Activated CD8-positive, alpha-beta T cell treated with anti-CD3 and anti-CD28 coated beads for 36 hours (primary cell): ENCODE measurements around the gene CTBP1. TPM values are rescaled to one million over a fixed set of nuclear protein-coding genes. Genes with fewer than 3 reads are reported as not detected.

Experiments
- ATAC-seq: fragments of 200-7000 bp; cut with Tn5 transposase; one replicate; pipeline ENCODE4 v1.10.0; 2021; ENCODE audit warnings: mild to moderate bottlenecking, moderate library complexity
- CTCF ChIA-PET: fragments of 350-600 bp; sonication (Branson Sonifier 250); formaldehyde crosslinking; loops from one replicate; lab custom pipeline; 2021; ENCODE audit warnings: antibody characterized with exemption; lab: Charles Lee
- POLR2A ChIA-PET: fragments of 350-600 bp; sonication (Branson Sonifier 250); formaldehyde crosslinking; loops from one replicate; lab custom pipeline; 2021; ENCODE audit warnings: antibody characterized with exemption; lab: Charles Lee
- DNase-seq: peaks from one replicate; pipeline ENCODE4 v3.0.0-alpha.2; 2020
- H3K27ac Mint-ChIP-seq: one replicate; pipeline ENCODE4 v1.8.0; 2021; ENCODE audit warnings: mild to moderate bottlenecking, mixed read lengths
- H3K27me3 Mint-ChIP-seq: one replicate; pipeline ENCODE4 v1.8.0; 2021; ENCODE audit warnings: mixed read lengths
- H3K36me3 Mint-ChIP-seq: one replicate; pipeline ENCODE4 v1.8.0; 2021; ENCODE audit warnings: low read depth, mixed read lengths
- H3K4me1 Mint-ChIP-seq: one replicate; pipeline ENCODE4 v1.8.0; 2021; ENCODE audit warnings: low read depth, mixed read lengths
- H3K4me3 Mint-ChIP-seq: one replicate; pipeline ENCODE4 v1.8.0; 2021; ENCODE audit warnings: mild to moderate bottlenecking, moderate library complexity, mixed read lengths
- H3K9me3 Mint-ChIP-seq: one replicate; pipeline ENCODE4 v1.8.0; 2021; ENCODE audit warnings: mixed read lengths
- intact Hi-C: fragments of 100-400 bp; cut with micrococcal nuclease; formaldehyde crosslinking; loops from one replicate; pipeline ENCODE4 v1.10.0; 2022
- total RNA-seq, 2 experiments: library from RNA; stranded (reverse); gene quantifications; one replicate each; pipeline ENCODE4 v1.2.3, GENCODE V29; 2021
- TF ChIP-seq, protein P1 (sequence below): fragments of 200-600 bp; IDR thresholded peaks from one replicate; pipeline ENCODE4 v1.8.0; 2022; ENCODE audit warnings: antibody characterized with exemption, mild to moderate bottlenecking

The CTBP1 gene
- total RNA-seq, 2 experiments from 2014 or later = 136 TPM

GRCh38 chr4:1195109-1195671 is 53.7 kb downstream of the CTBP1 start:
- H3K4me1 Mint-ChIP-seq = peaks cover 8% of the 10 kb centered on the region
- CTCF ChIA-PET = no interaction called here
- intact Hi-C loops = no loop called here

DNA sequence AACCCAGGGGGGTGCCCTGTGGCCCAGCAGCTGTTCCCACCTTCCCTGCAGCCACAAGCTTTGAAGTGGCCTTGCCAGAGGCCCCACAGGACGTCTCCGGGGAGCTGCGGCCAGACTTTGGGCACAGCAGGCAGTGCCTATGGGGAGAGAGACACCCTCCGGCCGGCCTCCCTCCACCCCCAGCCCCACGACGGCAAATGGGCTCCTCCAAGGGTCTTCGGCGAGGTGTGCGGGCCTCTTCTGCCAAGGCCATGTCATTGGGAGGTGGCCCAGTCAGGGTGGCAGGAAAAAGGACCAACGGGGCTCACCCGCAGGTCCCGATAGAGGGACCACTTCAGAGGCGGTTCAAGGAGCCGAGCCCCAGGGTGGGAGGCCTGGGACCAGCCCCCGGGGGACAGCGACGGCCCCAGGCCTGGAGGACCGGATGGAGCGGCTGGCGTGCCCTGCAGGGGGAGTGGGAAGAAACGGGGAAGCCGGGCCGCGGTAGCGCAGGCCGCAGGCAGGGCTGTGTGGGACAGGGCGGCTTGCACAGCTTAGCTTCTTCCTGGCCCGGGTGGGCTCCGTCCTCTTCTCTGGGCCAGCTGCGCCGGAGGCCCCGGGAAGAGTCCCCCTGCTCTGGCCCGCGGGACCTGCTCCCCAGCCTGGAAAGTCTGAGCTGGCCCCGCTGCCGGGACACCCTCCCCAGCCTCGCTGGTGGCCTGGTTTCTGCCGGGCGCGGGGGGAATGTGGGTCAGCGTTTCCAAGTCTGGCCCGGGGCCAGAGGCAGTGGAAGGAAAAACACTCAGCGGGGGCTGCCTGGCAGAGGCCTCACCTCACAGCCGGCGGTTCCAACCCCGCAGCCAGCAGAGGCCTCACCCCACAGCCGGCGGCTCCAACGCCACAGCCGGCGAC is 54.7 kb downstream of the CTBP1 start:
- H3K4me1 Mint-ChIP-seq = peaks cover 8% of the 10 kb centered on the region
- H3K27ac Mint-ChIP-seq = no peak overlapping the region
- no peaks in the 10 kb centered on the region for H3K27me3 Mint-ChIP-seq
- intact Hi-C loops = no loop called here
- ChIA-PET POLR2A (interaction anchor here (0.6 to 0.8 kb wide), 2 partner anchors 47 to 755 kb away, joined by 3 to 4 read pairs; no protein-coding TSS in a partner anchor), CTCF (no interaction called here)
- H3K36me3 Mint-ChIP-seq = peaks cover 6% of the 10 kb centered on the region
- no peak for DNase-seq
- no peak overlapping the region for H3K4me3 Mint-ChIP-seq
- no peak for ATAC-seq
- peaks cover 2% of the 10 kb centered on the region for H3K9me3 Mint-ChIP-seq
- TF ChIP-seq, protein P1, sequence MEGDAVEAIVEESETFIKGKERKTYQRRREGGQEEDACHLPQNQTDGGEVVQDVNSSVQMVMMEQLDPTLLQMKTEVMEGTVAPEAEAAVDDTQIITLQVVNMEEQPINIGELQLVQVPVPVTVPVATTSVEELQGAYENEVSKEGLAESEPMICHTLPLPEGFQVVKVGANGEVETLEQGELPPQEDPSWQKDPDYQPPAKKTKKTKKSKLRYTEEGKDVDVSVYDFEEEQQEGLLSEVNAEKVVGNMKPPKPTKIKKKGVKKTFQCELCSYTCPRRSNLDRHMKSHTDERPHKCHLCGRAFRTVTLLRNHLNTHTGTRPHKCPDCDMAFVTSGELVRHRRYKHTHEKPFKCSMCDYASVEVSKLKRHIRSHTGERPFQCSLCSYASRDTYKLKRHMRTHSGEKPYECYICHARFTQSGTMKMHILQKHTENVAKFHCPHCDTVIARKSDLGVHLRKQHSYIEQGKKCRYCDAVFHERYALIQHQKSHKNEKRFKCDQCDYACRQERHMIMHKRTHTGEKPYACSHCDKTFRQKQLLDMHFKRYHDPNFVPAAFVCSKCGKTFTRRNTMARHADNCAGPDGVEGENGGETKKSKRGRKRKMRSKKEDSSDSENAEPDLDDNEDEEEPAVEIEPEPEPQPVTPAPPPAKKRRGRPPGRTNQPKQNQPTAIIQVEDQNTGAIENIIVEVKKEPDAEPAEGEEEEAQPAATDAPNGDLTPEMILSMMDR = no peak

More at GRCh38 chr4:1195109-1195671, 53.7 kb downstream of the CTBP1 start:
- Mint-ChIP-seq H3K27me3 (no peaks in the 10 kb centered on the region), H3K27ac (no peak overlapping the region), H3K36me3 (peaks cover 6% of the 10 kb centered on the region), H3K9me3 (peaks cover 2% of the 10 kb centered on the region), H3K4me3 (no peak overlapping the region)
- DNase-seq = no peak
- ATAC-seq = no peak
- TF ChIP-seq, protein P1 = no peak
- POLR2A ChIA-PET = interaction anchor here (0.6 to 0.8 kb wide), 2 partner anchors 46 to 756 kb away, joined by 3 to 4 read pairs; no protein-coding TSS in a partner anchor

DNA sequence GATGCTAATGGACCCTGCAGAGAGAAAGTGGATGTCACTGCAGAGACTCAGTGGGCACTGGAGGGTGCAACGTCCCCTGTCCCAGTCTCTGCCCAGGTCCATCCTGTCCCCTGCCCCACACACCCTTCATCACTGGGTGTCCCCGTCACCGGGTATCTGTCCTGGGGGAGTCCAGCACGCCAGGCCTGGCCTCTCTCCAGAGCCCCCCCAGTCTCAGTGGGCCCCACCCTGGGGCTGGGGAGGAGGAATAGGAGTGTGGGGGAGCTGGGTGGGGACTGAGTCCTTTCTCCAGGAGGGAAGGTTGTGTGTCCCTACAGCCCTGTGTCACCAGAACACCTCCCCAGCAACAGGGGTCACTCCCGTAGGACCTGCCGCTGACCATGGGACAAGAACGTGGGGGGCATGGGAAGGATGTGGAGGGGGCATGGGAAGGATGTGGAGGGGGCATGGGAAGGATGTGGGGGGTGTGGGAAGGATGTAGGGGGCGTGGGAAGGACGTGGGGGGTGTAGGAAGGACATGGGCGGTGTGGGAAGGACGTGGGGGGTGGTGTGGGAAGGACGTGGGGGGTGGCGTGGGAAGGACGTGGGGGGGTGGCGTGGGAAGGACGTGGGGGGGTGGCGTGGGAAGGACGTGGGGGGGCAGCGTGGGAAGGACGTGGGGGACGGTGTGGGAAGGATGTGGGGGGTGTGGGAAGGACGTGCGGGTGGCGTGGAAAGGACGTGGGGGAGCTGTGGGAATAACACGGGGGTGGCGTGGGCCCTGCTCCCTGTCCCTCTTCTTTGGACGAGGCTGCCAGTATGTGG is 55.5 kb downstream of the CTBP1 start:
- CTCF ChIA-PET = interaction anchor here (1.2 kb wide), 1 partner anchor 10 kb away, joined by 3 read pairs; no protein-coding TSS in a partner anchor
- TF ChIP-seq, protein P1 = no peak
- peaks cover 5% of the 10 kb centered on the region for H3K36me3 Mint-ChIP-seq

GRCh38 chr4:1192493-1193205 is 56.3 kb downstream of the CTBP1 start:
- Mint-ChIP-seq H3K27me3 (no peaks in the 10 kb centered on the region), H3K4me1 (peaks cover 7% of the 10 kb centered on the region), H3K27ac (no peak overlapping the region), H3K9me3 (peaks cover 2% of the 10 kb centered on the region), H3K36me3 (peaks cover 4% of the 10 kb centered on the region), H3K4me3 (no peak overlapping the region)
- intact Hi-C loops = no loop called here
- ATAC-seq (no peak), DNase-seq (no peak)
- ChIA-PET POLR2A (interaction anchor here (0.8 to 1.7 kb wide), 4 partner anchors 7 to 25 kb away, joined by 3 to 7 read pairs (median 4); no protein-coding TSS in a partner anchor), CTCF (interaction anchor here (1.2 kb wide), 2 partner anchors 10 to 25 kb away, joined by 3 read pairs; no protein-coding TSS in a partner anchor)
- TF ChIP-seq, protein P1 = no peak

More for the DNA sequence above, 55.5 kb downstream of the CTBP1 start:
- H3K27ac Mint-ChIP-seq = no peak overlapping the region
- intact Hi-C loops = no loop called here
- ATAC-seq (no peak), DNase-seq (no peak)
- no peak overlapping the region for H3K4me3 Mint-ChIP-seq
- H3K9me3 Mint-ChIP-seq = peaks cover 2% of the 10 kb centered on the region
- POLR2A ChIA-PET = interaction anchor here (0.8 to 1.6 kb wide), 2 partner anchors 19 to 26 kb away, joined by 3 to 4 read pairs; no protein-coding TSS in a partner anchor
- peaks cover 6% of the 10 kb centered on the region for H3K4me1 Mint-ChIP-seq
- no peaks in the 10 kb centered on the region for H3K27me3 Mint-ChIP-seq
